HPDE6-E6E7 (cell line): ENCODE measurements around the gene PFKM.

Experiments used
- DNase-seq: peaks from one replicate; pipeline ENCODE4 v3.0.0; 2011; ENCODE audit warnings: missing footprints; ENCODE audit errors: extremely low spot score

The PFKM gene

GRCh38 chr12:48157018-48157888 is 38.1 kb downstream of the PFKM start, which contains the start of gene ASB8:
Gene ASB8, minus strand, starts transcription at chr12:48157515. Its CDS starts 4,019 bp downstream, at chr12:48153496.
- peak; percentile 96 for DNase-seq

DNA sequence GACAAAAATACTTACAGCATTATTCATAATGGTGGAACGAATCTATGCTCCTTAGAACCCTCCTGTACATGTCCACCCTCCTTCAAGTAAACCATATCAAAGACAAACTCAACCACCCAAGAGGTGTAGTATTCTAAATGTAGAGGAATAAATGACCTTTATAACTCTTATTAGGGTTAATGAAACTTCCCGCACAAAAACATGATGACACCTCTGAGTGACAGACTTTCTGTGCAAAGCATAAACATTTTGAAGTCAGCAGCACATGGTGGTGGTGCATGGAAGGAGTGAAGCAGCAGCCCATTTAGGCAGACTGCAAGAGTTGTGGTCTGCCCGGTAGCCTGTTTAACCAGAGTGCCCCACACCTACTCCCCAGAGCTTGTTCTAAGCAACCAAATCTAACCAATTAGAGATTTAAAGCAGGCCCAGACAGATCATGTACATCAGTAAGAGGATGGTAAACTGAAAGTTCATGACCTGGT is 38.8 kb downstream of the PFKM start:
- no peak for DNase-seq

DNA sequence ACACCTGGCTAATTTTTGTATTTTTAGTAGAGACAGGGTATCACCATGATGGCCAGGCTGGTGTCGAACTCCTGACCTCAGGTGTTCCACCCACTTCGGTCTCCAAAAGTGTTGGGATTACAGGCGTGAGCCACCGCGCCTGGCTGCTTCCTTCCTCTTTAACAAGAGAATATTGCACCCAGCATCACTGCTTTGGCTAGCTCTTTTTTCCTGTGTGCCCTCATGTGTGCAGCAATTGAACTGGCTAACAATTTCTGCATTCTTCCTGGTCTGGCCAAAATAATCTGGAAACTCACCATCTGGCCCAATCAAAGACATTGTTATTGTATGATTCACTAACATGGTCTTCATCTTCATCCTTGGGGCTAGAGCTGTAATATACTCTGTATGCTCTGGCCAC is 40.9 kb downstream of the PFKM start:
- no peak for DNase-seq

DNA sequence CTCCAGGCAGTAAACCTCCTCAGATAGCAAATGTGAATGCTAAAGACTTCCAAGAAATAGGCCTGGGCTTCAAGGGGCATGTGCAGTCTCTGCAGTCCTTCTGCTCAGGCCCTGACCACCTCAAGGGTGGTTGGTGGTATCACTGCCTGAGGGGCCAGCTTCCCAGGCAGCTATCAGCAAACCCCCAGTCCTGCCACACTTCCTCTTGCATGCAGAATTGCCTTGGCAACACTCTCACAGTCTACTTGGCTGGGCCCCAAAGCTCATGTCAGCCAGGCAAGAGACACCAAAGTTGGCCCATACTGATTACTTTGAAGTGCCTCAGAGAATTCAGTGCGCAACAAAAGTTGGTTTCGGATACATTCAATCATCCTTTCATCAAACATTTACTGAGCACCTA is 41.6 kb downstream of the PFKM start:
- DNase-seq, result no peak

DNA sequence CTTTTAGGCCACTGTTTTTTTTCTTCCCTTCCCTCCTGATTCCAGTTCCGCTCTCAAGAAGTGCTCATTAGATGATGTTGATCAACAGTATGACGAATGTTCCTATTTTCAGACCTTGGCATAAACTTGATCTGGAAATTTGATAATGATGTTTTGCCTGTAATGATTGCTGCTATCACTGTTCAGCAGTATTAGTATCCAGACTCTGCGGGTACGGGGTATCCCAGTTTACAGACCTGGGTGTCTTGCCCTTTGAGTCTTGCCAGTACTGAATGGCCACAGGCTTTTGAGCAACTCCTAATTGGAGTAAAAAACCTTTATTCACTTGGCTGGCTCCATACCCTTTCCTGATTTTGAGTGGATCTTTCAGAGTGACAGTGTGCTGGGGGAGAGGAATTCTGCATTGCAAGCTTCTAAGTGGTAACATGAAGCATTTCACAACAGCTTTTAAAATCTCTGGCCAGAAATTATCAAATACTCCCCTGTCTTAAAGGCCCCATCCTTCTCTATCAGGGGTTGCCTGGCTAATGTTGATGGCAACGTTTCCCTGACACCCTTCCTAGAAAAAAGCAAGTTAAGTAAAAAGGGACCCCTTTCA is 44.1 kb downstream of the PFKM start:
- no peak for DNase-seq

- DNase-seq, result no peak
Measured at GRCh38 chr12:48164451-48164850, 45.3 kb downstream of the PFKM start.

DNA sequence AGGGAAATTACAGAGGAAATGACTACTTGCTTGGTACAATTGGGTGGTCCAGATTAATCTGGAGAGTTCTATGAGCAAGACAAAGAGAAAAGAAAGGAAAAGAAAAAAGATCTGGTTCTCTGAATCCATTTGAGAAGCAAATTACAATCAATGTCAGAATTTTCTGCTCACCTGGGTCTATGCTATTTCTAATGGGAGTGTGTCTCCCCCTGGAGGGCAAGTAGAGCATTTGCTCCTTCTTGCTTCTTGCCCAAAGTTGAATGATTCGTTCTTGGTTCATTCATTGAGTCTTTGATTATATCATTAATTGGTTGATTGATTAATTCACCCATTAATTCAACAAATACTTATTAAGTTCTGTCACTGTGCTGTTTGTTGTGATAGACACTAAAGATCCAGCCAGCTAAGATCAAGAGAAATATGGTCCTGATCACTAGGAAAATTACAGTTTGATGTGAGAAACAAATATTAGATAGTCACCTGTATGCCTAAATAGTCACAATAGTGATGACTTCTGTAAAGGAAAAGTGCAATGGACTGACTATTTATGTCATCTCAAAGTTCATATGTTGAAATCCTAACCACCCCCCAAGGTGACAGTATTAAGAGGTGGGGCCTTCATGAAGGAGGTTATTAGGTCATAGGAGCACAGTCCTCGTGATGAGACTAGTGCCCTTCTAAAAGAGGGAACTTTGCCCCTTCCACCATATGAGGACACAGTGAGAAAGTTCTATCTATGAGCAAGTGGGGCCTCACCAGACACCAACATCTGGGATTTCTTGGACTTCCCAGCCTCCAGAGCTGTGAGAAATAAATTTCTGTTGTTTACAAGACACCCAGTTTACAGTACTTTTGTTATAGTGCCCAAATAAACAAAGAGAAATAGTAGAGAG is 46.2 kb downstream of the PFKM start:
- DNase-seq, result peak; percentile 46

- no peak for DNase-seq
Measured at GRCh38 chr12:48169011-48169410, 49.8 kb downstream of the PFKM start.

GRCh38 chr12:48175613-48176416 is 56.7 kb downstream of the PFKM start:
- no peak for DNase-seq

GRCh38 chr12:48176417-48176751 is 57.2 kb downstream of the PFKM start:
- no peak for DNase-seq

GRCh38 chr12:48177982-48178381 is 58.8 kb downstream of the PFKM start:
- no peak for DNase-seq

GRCh38 chr12:48179466-48179865 is 60.3 kb downstream of the PFKM start:
- DNase-seq, result no peak

- DNase-seq, result no peak
Measured at GRCh38 chr12:48180424-48180823, 61.3 kb downstream of the PFKM start.

- DNase-seq, result no peak
Measured at GRCh38 chr12:48180857-48181495, 61.8 kb downstream of the PFKM start.

- DNase-seq, result no peak
Measured at GRCh38 chr12:48182631-48183030, 63.5 kb downstream of the PFKM start.

DNA sequence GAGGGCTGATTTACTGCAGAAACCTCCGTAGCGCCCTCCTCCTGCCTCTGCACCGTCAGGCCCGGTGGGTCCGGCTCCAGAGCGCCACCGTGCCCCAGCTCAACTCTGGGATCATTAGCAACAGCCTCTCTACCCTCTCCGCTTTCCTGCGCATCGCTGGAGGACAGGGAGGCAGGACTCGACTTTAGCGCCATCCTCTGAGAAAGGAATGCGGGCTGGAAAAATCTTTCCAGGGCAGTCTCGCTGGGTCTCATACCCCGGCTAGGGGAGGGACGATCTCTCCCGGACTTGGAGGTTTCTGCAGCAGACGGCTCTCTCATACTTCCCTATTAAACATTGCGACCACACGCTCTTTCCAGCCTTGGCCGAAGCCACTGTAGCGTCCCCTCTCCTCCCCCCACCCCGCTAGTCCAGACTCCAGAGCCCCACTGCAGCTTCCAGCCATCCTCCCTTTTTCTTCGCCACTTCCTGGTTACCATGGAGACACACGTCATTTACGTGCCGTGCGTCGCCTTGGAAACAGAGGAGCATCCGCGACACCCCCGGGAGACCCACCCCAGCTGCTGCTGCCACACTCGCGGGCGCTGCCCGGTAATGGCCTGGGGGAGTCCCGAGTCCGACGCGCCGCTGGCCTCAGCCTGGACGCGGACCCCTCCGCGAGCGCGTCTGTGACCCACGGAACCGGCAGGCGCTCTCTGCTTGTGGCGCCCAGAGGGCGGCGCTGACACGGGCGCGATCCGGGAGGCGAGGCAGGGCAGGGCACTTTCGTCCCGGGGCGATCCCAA is 64.1 kb downstream of the PFKM start, which contains the start of gene CCDC184:
Gene CCDC184 (plus strand): TSS at position 554 of the 785 bp plus-strand sequence. CDS start 479 bp downstream, outside the sequence.
- DNase-seq, result no peak

DNA sequence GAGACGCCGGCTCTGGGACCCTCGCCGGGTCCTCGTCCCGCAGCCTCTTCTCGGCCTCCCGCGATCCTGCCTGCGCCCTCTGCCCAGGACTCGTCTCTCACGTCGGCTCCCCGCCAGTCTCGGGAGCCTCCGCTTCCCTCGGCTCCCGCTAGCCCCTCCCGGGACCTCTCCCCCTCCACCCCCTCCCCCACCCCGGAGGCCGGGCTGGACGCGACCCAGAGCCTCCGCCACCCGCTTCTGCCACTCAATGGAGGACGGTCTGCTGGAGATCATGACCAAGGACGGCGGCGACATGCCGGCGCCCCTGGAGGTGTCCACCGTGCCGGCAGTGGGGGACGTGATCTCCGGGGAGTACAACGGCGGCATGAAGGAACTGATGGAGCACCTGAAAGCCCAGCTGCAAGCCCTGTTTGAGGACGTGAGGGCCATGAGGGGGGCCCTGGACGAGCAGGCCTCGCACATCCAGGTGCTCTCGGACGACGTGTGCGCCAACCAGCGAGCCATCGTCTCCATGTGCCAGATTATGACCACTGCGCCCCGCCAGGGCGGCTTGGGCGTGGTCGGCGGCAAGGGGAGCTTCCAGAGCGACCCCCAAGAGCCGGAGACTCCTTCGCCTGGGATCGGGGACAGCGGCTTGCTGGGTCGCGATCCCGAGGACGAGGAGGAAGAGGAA is 64.8 kb downstream of the PFKM start:
- no peak for DNase-seq

DNA sequence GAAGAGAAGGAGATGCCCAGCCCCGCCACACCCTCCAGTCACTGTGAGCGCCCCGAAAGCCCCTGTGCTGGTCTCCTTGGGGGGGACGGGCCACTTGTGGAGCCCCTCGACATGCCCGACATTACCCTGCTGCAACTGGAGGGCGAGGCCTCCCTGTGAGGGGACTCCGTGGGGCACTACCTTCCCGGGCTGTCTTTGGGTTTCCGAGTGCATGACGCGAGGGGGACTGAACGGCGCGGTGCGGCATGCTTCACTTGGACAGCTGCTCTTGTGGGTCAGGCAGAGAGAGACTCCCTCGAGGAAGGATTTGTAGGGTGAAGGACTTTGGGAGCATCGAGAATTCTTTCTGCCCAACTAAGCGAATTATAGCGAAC is 65.4 kb downstream of the PFKM start:
- DNase-seq, result no peak

GRCh38 chr12:48185181-48185919 is 66.2 kb downstream of the PFKM start:
- DNase-seq, result no peak
